Caco-2 (cell line): ENCODE data around the gene PHC3. TPM values are rescaled to one million over a fixed set of nuclear protein-coding genes. Genes with fewer than 3 reads are reported as not detected.

Experiments used
- BruUV-seq: library from RNA; stranded (reverse); fragments of 400-500 nt; replicated peaks from 2 replicates; lab custom pipeline; 2021; lab: Mats Ljungman, UMichigan
- CTCF ChIA-PET: fragments of 300-600 bp; sonication (Branson Sonifier 250); formaldehyde crosslinking; loops from one replicate; lab custom pipeline; 2022; ENCODE audit warnings: antibody characterized with exemption; lab: Charles Lee
- POLR2A ChIA-PET: fragments of 300-600 bp; sonication (Branson Sonifier 250); formaldehyde crosslinking; loops from one replicate; lab custom pipeline; 2022; ENCODE audit warnings: antibody characterized with exemption; lab: Charles Lee
- DNase-seq, 2 experiments: peaks; one replicate each; pipeline versions ENCODE4 v3.0.0 to v3.0.0-alpha.2; 2020 to 2022
- H3K27me3 ChIP-seq: replicated peaks from 2 replicates; pipeline ENCODE4 v1.6.0; 2011; ENCODE audit warnings: low read length; ENCODE audit not compliant: control insufficient read depth, insufficient read depth
- H3K36me3 ChIP-seq: 2 replicates; pipeline ENCODE4 v1.5.1; 2011; ENCODE audit warnings: low read length; ENCODE audit not compliant: control insufficient read depth, insufficient read depth
- H3K4me1 ChIP-seq: fragments of 250-450 bp; sonication (Bioruptor Pico); 2 replicates; pipeline ENCODE4 v1.5.1; 2020; ENCODE audit warnings: mild to moderate bottlenecking
- H3K4me3 ChIP-seq: 2 replicates; pipeline ENCODE4 v1.5.1; 2011; ENCODE audit warnings: low read depth, mild to moderate bottlenecking, control low read depth, low read length
- H3K9me3 ChIP-seq: fragments of 250-450 bp; sonication (Bioruptor Pico); 2 replicates; pipeline ENCODE4 v1.5.1; 2020; ENCODE audit warnings: mild to moderate bottlenecking, moderate library complexity
- H3K27ac Mint-ChIP-seq: one replicate; pipeline ENCODE4 v1.8.0; 2022; ENCODE audit warnings: mixed read lengths; ENCODE audit not compliant: unreplicated experiment
- H3K27me3 Mint-ChIP-seq: one replicate; pipeline ENCODE4 v1.8.0; 2022; ENCODE audit warnings: mixed read lengths; ENCODE audit not compliant: insufficient read depth, unreplicated experiment
- H3K36me3 Mint-ChIP-seq: one replicate; pipeline ENCODE4 v1.8.0; 2022; ENCODE audit warnings: mild to moderate bottlenecking, mixed read lengths; ENCODE audit not compliant: insufficient read depth, unreplicated experiment
- H3K4me1 Mint-ChIP-seq: one replicate; pipeline ENCODE4 v1.8.0; 2022; ENCODE audit warnings: low read depth, mixed read lengths; ENCODE audit not compliant: unreplicated experiment
- H3K4me3 Mint-ChIP-seq: one replicate; pipeline ENCODE4 v1.8.0; 2022; ENCODE audit warnings: mild to moderate bottlenecking, moderate library complexity, mixed read lengths; ENCODE audit not compliant: unreplicated experiment
- H3K9me3 Mint-ChIP-seq: one replicate; pipeline ENCODE4 v1.8.0; 2022; ENCODE audit warnings: mixed read lengths; ENCODE audit not compliant: unreplicated experiment
- CTCF ChIP-seq, 2 experiments: fragments of 200-600 bp in 1 of 2; IDR thresholded peaks; 1 replicate in 1 of 2; 2 replicates in 1 of 2; pipeline versions ENCODE4 v1.5.1 to v1.8.0; 2011 to 2022; ENCODE audit warnings: antibody characterized with exemption in 1 of 2, control low read depth in 1 of 2, inconsistent platforms in 1 of 2, low read depth in 1 of 2, low read length in 1 of 2, mild to moderate bottlenecking in 1 of 2, moderate library complexity in 1 of 2; ENCODE audit not compliant: insufficient read depth in 1 of 2, severe bottlenecking in 1 of 2, unreplicated experiment in 1 of 2
- intact Hi-C: fragments of 100-400 bp; cut with micrococcal nuclease; formaldehyde crosslinking; loops from one replicate; pipeline ENCODE4 v1.10.0; 2022; ENCODE audit not compliant: unreplicated experiment
- total RNA-seq: library from RNA; stranded (reverse); gene quantifications from 2 replicates; pipeline ENCODE4 v1.2.3, GENCODE V29; 2022

Gene PHC3
- total RNA-seq, 1 experiment from 2014 or later = 29.8 TPM

GRCh38 chr3:170085396-170085795 lies 96.1 kb downstream of the PHC3 start:
- Histone ChIP-seq H3K27me3 (no peaks in the 10 kb centered on the region), H3K4me3 (no peak overlapping the region), H3K4me1 (peaks cover 9% of the 10 kb centered on the region), H3K9me3 (no peaks in the 10 kb centered on the region), H3K36me3 (peaks cover 2% of the 10 kb centered on the region; the same call in 1 of the 2 replicates)
- H3K36me3 Mint-ChIP-seq = peaks cover 24% of the 10 kb centered on the region
- H3K4me1 Mint-ChIP-seq = peaks cover 3% of the 10 kb centered on the region
- no peak for TF ChIP-seq CTCF (IDR thresholded peaks at IDR 0.05; ENCODE audit: insufficient read depth in 1 of 2, low read depth in 1 of 2, low read length in 1 of 2, severe bottlenecking in 1 of 2, unreplicated experiment in 1 of 2)
- intact Hi-C loops = no loop called here
- ChIA-PET POLR2A (no interaction called here), CTCF (no interaction called here)
- no peak overlapping the region for H3K27ac Mint-ChIP-seq
- H3K4me3 Mint-ChIP-seq = no peak overlapping the region
- no peaks in the 10 kb centered on the region for H3K27me3 Mint-ChIP-seq
- no peak for DNase-seq
- BruUV-seq = no TSS peak
- no peaks in the 10 kb centered on the region for H3K9me3 Mint-ChIP-seq

DNA sequence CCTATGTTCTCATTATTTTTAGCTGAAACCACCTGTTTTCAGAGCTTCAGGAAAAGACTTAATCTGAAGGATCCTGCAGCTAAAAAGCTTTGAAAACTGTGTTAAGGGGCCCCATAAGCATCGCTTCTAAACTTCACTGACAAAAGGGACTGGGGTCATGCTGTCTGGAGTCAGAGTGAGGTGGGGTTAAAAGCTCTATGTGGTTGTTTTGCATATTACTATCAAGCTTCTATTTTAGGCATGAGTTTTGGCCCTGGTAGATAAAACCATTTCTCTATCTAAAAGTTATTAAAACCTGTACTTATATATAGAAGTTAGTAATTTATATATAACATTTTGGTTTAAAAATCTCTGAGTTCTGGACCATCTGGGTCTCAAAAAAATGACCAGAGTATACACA lies 98.2 kb downstream of the PHC3 start:
- Histone ChIP-seq H3K4me3 (no peak overlapping the region), H3K36me3 (peaks cover 2% of the 10 kb centered on the region; the same call in 1 of the 2 replicates), H3K4me1 (peaks cover 29% of the 10 kb centered on the region), H3K9me3 (no peaks in the 10 kb centered on the region), H3K27me3 (no peaks in the 10 kb centered on the region)
- H3K9me3 Mint-ChIP-seq = no peaks in the 10 kb centered on the region
- no peak for TF ChIP-seq CTCF (IDR thresholded peaks at IDR 0.05; ENCODE audit: insufficient read depth in 1 of 2, low read depth in 1 of 2, low read length in 1 of 2, severe bottlenecking in 1 of 2, unreplicated experiment in 1 of 2)
- intact Hi-C loops = no loop called here
- no peaks in the 10 kb centered on the region for H3K27me3 Mint-ChIP-seq
- ChIA-PET POLR2A (no interaction called here), CTCF (no interaction called here)
- H3K36me3 Mint-ChIP-seq = peaks cover 30% of the 10 kb centered on the region
- no peak for DNase-seq
- BruUV-seq = no TSS peak
- H3K4me3 Mint-ChIP-seq = no peak overlapping the region
- no peak overlapping the region for H3K27ac Mint-ChIP-seq
- H3K4me1 Mint-ChIP-seq = peaks cover 21% of the 10 kb centered on the region

DNA sequence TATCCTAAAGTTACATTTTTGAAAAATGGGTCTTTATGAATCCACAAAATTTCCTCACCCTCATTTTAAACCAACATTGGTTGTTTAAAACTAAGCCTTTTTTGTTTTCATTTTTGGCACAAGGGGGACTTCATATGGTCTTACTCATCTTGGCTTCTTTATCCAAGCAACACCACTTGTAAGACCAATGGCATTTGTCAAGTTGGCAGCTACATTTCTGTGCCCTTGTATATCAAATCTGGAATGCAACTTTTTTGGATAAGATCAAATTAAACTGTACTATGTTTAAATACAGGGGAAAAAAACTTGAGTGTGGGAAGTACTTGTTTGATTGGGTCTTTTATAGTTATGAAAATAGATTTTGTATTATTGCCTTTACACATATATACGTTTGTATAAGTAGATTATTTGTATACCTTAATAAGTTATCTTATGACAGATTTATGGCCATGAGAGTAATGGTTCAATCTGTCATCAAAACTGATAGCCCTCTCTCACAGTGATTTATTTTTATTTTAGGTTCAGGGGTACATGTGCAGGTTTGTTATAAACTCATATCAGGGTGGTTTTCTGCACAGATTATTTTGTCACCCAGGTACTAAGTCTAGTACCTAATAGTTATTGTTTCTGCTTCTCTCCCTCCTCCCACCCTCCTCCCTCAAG lies 100.3 kb downstream of the PHC3 start:
- no peak for TF ChIP-seq CTCF (IDR thresholded peaks at IDR 0.05; ENCODE audit: insufficient read depth in 1 of 2, low read depth in 1 of 2, low read length in 1 of 2, severe bottlenecking in 1 of 2, unreplicated experiment in 1 of 2)
- peaks cover 29% of the 10 kb centered on the region for H3K36me3 Mint-ChIP-seq
- ChIA-PET POLR2A (no interaction called here), CTCF (no interaction called here)
- intact Hi-C loops = no loop called here
- Histone ChIP-seq H3K4me3 (no peak overlapping the region), H3K9me3 (no peaks in the 10 kb centered on the region), H3K27me3 (no peaks in the 10 kb centered on the region), H3K36me3 (peaks cover 2% of the 10 kb centered on the region; the same call in 1 of the 2 replicates), H3K4me1 (peaks cover 44% of the 10 kb centered on the region)
- H3K27ac Mint-ChIP-seq = peak overlapping the region; percentile 69
- no TSS peak for BruUV-seq
- H3K9me3 Mint-ChIP-seq = no peaks in the 10 kb centered on the region
- DNase-seq = no peak
- no peak overlapping the region for H3K4me3 Mint-ChIP-seq
- H3K4me1 Mint-ChIP-seq = peaks cover 22% of the 10 kb centered on the region
- H3K27me3 Mint-ChIP-seq = no peaks in the 10 kb centered on the region
